Stimulated activated naive CD4-positive, alpha-beta T cell treated with Interleukin-2 at 50 U/mL for 16 hours (primary cell): ENCODE measurements around the gene CXorf58.
A peak's percentile ranks its signal among the peaks of the same experiment; 100 is the strongest.
"Not testable (repeated sequence)": the region's sequence is repeated elsewhere in the genome, so short reads cannot be mapped to it uniquely, and the experiment has no call there.

Experiments
- DNase-seq: peaks from one replicate; lab custom pipeline; 2025; lab: John Stamatoyannopoulos, UW

The CXorf58 gene, protein sequence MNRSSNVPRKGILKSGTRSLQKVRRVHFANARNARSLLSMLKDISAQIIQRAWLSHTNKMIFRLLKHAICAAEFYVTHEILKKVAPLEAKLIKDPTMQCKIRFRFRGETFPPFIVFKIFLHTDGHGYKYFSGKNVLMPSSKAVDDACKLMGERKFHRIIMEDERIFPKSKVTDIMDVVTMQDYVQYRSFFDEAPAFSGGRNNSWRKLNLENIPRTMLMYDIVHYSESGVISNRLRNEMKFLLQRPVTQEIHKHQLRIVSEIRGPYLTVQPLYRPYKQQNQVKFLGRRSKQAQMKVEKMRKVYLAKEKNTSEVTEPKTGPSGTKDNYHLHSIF

GRCh38 chrX:23907498-23908218 lies at the start of gene CXorf58, which contains the start of gene APOO:
Gene CXorf58, plus strand, starts transcription at chrX:23908006. Its CDS starts 2,297 bp downstream, at chrX:23910303.
Gene APOO, minus strand, starts transcription at chrX:23907938. Its CDS starts 236 bp downstream, at chrX:23907702.
- peak; percentile 88 for DNase-seq

DNA sequence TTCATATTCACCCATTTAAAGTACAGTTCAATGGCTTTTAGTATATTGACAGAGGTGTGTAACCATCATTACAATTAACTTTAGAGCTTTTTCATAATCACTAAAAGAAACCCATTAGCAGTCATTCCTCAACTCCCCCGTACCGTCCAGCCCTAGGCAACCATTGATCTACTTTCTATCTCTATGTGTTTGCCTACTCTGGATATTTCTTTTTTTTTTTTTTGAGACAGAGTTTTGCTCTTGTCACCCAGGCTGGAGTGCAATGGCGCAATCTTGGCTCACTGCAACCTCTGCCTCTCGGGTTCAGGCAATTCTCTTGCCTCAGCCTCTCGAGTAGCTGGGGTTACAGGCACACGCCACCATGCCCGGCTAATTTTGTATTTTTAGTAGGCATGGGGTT lies 48.6 kb upstream of the CXorf58 start:
- DNase-seq = not testable (repeated sequence)

DNA sequence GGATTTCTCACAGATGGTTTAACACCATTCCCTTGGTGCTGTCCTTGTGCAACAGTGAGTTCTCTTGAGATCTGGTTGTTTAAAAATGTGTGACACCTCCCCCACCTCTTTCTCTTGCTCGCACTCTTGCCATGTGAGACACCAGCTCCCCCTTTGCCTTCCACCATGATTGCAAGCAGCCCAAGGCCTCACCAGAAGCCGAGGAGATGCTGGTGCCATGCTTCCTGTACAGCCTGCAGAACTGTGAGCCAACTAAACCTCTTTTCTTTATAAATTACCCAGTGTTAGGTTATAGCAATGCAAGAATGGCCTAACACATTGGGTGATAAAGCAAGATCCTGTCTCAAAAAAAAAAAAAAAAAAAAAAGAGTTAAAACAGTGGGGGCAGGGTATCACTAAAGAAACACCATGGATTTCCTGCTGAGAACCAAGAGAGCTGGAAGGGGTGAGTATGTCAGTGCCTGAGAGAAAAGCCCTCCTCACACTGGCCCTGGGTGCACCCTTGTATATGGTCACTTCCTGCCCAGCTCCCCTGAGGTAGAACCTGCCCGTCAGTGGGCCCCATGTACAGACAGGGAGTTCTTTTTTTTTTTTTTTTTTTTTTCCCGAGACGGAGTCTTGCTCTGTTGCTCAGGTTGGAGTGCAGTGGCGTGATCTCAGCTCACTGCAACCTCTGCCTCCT lies 46.5 kb upstream of the CXorf58 start:
- no peak for DNase-seq

GRCh38 chrX:23861952-23862351 lies 45.9 kb upstream of the CXorf58 start:
- not testable (repeated sequence) for DNase-seq

DNA sequence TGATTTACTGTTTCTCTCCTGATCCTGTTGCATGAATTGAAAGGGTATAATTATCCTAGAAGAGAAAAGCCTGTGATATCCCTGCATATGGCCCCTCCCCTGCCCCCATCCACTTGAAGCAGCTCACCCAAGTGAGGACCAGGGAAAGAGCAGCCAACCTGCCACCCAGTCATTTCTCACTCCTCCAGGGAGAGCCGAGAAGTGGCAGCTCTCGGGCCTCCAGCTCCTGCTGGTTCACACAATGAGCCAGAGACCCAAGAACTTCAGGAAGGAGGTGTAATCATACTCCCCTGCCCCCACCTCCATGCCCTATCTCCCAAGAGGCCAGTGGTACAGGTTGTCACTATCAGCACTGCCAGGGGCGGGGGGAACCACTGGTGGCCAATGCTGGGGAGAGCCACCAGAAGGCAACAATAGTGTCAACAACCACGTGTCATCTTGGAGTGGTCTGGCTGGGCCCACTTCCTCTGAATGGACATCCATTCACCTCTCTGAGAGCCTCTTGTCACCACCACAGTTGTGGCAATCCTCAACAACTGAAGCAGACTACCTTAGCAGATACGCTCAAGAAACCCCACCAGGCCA lies 43.0 kb upstream of the CXorf58 start:
- DNase-seq = no peak

GRCh38 chrX:23870041-23870440 lies 37.8 kb upstream of the CXorf58 start:
- no peak for DNase-seq

DNA sequence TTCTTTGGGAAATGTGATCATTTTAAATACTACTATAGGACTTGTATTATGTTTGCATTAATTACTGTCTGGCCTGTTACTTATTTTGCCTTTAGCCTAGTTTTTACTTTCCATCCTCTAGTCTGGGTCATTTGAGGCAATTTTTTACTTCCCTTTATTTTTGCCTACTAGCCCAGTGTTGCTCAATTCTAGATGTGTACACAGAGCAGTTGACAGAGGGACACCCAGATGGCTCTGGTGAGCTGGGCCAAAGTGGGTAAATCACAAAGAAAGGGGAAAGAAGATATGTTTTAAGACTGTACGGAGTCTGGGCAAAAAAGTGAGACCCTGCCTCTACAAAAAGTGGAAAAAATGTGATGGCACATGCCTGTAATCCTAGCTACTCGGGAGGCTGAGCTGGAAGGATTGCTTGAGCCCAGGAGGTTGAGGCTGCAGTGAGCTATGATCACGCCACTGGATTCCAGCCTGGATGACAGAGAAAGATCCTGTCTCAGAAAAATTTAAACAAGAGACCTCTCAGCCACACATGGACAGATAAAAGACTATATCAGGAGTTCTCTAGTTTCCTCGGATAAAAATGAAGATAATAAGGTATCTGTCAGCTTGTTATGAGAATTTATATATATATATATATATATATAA lies 35.8 kb upstream of the CXorf58 start:
- no peak for DNase-seq

DNA sequence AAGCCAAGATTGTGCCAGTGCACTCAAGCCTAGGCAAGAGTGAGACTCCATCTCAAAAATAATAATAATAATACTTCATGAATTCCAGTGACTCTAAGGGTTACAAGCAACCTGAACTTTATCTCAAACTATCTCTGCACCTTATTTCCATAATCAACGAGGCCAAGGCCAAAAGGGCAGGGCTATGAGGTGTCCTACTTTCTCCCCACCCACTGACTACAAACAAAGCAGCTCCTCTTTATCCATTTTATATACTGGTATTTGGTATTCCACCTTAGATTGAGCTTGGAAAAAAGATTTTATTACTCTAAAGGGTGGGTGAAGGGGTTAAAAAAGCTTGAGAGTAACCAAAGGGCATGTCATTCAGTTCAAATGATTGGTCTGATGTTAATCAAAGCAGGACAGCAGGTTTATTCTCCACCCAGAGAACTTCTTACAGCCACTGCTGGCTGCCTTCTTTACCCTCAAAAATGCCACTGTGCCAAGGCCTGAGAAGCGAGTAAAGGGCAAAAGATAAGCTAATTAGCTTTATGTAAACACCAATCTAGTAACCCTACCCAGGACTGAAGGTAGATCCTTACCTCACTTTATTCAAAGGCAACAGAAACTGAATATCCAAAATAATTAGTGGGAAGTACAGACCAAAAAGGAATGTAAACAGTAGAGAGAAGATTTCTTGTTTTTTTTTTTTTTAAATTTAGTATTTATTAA lies 28.3 kb upstream of the CXorf58 start:
- no peak for DNase-seq

DNA sequence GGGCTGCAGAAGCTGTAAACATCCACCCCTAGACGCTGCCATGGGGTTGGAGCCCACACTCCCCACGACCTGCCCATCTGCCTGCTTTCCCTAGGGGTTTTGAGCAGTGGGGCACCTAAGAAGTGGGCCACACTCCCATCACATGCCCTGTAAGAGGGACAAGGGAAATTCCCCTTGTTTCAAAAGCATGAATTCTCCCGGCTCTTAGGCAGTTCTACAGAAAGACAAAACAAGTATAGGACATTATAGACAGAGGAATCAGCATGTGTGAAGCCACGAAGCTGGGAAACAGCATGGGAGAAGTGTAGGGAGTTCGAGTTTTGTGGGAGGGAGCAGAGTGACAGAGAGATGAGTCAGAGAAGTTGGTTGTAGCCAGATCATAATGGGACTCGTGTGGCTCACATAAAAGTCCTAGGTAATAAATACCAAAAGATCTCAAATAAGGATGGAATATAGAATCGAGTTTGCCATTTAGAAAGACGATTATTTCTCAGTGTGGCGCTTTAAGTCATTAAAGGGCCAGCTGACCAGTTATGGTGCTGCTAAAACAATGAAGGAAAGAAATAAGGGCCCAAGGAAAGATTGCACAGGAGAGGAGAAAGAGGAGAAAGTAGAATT lies 24.0 kb upstream of the CXorf58 start:
- DNase-seq = no peak

DNA sequence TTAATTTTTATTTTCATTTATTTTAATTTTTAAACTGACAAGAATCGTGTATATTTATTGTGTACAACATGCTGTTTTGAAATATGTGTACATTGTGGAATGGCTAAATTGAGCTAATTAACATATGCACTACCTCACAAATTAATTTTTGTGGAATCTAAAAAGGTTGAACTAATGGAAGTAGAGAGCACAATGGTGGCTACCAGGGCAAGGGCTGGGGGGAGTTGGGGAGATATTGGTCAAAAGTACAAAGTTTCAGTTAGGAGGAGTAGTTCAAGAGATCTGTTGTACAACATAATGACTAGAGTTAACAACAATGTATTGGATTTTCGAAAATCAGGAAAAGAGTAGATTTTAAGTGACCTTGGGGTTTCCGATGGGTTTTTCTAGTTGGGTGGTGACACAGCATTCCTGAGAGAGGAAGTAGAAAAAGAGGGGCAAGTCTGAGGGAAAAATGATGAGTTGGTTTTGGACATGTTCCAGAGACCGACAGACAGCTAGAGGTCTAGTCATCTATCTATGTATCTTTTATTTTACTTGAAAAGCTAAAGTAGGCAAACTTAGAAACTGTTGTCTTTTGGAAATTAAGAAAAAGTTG lies 23.3 kb upstream of the CXorf58 start:
- DNase-seq = no peak

DNA sequence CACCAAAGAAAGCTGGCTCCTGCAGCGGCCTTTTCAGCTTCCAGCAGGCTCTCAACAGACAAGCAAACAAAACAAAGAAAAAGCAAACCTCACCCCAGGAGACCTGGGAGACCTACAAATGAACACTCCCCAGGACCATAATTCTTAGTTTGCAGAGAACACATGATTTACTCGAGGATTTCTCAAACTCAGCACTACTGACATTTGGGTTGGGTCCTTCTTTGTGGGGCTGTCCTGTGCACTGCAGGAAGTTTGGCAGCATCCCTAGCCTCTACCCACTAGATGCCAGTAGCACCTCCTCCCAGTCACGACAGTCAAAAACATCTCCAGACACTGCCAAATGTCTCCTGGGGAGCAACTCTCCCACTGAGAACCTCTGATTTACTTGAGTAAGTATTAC lies 22.0 kb upstream of the CXorf58 start:
- no peak for DNase-seq

- DNase-seq = no peak
Measured at GRCh38 chrX:23887451-23887850, 20.4 kb upstream of the CXorf58 start.

DNA sequence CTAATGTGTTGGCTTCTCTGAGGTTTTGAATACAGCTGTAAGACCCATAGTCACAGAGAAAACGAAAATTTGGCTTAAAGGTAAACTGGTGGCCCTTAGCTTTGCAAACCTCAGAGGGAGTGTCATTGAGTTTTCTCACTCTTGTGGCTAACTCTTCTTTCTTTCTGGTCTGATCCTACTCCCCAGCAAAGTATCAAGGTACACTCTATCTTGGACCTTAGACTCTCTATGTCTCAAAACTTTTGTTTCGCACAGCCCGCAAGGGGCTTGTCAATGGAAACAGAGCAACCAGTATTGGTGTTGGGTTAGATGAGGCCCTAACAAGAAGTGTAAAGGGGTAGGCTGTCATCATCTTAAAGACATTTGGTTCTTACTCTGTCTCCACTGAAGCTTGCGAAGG lies 19.9 kb upstream of the CXorf58 start:
- no peak for DNase-seq

GRCh38 chrX:23888887-23889501 lies 18.8 kb upstream of the CXorf58 start:
- DNase-seq = no peak

- no peak for DNase-seq
Measured at GRCh38 chrX:23890933-23891332, 16.9 kb upstream of the CXorf58 start.

DNA sequence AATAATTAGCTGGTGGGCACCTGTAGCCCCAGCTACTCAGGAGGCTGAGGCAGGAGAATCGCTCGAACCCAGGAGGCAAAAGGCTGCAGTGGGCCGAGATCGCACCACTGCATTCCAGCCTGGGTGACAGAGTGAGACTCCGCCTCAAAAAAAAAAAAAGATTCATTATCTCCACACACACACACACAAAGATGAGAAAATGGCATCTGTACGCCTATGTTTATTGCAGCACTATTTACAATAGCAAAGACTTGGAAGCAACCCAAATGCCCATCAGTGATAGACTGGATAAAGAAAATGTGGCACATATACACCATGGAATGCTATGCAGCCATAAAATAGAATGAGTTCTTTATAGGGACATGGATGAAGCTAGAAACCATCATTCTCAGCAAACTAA lies 12.8 kb upstream of the CXorf58 start:
- not testable (repeated sequence) for DNase-seq

- not testable (repeated sequence) for DNase-seq
Measured at GRCh38 chrX:23896539-23896938, 11.3 kb upstream of the CXorf58 start.

DNA sequence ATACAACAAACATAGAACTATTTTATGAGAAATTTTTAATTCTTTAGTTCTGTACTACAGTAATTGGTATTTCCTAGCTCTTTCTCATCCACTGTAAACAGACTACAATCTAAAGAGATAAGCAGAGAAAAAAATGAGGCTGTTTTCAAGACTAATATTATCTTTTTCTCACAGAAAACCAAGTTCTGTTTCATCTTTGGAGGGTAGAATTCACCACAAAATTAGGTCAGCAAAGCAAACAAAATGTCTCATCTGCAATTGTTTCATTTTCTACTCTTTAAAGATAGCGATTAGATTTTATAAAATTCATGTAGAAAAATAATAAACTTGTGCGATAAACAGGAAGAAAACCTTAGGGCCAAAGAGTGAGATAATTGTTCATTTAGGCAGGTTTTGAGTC lies 10.8 kb upstream of the CXorf58 start:
- DNase-seq = no peak

DNA sequence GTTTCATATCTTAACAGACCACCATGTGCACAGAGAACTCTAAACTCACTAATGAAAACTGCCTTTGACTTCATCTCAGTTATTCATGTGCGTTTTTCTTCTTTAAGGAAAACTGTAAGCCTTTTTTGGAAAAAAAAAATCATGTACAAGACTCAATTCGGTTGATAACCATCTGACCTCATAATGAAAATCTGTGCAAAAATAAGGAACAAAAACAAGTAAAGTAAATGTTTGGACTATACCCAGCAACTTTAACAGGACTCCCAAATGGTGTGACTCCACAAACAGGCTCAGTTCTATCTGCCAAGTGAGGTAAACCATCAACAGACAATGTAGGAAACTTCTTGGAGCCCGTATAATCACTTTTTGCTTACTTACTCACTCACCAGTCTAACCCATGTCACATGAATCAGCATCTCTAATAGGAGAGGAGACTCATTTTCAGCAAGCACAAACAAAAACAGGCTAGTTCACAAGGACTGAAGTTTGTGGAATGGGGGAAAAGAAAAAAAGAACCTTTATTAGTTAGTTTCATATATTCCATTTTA lies 9.3 kb upstream of the CXorf58 start:
- no peak for DNase-seq
